Bone marrow (tissue), 2 donors: ENCODE data around the gene WT1.

Experiments used
- DNase-seq, 2 donors: peaks; one replicate each; lab custom pipeline; 2025; lab: John Stamatoyannopoulos, UW

The WT1 gene

GRCh38 chr11:32438346-32438865, 3.1 kb upstream of the WT1 start:
- DNase-seq = no peak

GRCh38 chr11:32437495-32438345, 2.4 kb upstream of the WT1 start:
- no peak for DNase-seq

- no peak for DNase-seq
These were observed 1.6 kb upstream of the WT1 start for GRCh38 chr11:32436751-32437494.

GRCh38 chr11:32435942-32436750, 807 bp upstream of the WT1 start:
- DNase-seq = no peak

- peak in 1 of 2 donors; percentile 44 for DNase-seq
These were observed 223 bp downstream of the WT1 start for GRCh38 chr11:32435152-32435480.

GRCh38 chr11:32434356-32435151, 785 bp downstream of the WT1 start:
- peak; percentile 50 to 76 for DNase-seq

GRCh38 chr11:32433914-32434355, 1.4 kb downstream of the WT1 start:
- DNase-seq = no peak

GRCh38 chr11:32433101-32433913, 2.0 kb downstream of the WT1 start:
- no peak for DNase-seq

GRCh38 chr11:32432565-32432964, 2.8 kb downstream of the WT1 start:
- DNase-seq = no peak

- DNase-seq = no peak
These were observed 4.6 kb downstream of the WT1 start for GRCh38 chr11:32430568-32431381.

GRCh38 chr11:32429477-32429876, 5.9 kb downstream of the WT1 start:
- no peak for DNase-seq

- no peak for DNase-seq
These were observed 6.6 kb downstream of the WT1 start for GRCh38 chr11:32428665-32429303.

GRCh38 chr11:32427935-32428664, 7.2 kb downstream of the WT1 start:
- no peak for DNase-seq

- DNase-seq = no peak
These were observed 7.8 kb downstream of the WT1 start for GRCh38 chr11:32427616-32427934.

GRCh38 chr11:32426819-32427615, 8.3 kb downstream of the WT1 start:
- DNase-seq = no peak

GRCh38 chr11:32426192-32426591, 9.1 kb downstream of the WT1 start:
- DNase-seq = no peak

GRCh38 chr11:32425761-32426160, 9.6 kb downstream of the WT1 start:
- DNase-seq = no peak

GRCh38 chr11:32422545-32422944, 12.8 kb downstream of the WT1 start:
- no peak for DNase-seq
